T-cell (primary cell): Measurements from ENCODE around the gene FRMPD1. TPM values are rescaled to one million over a fixed set of nuclear protein-coding genes. Genes with fewer than 3 reads are reported as not detected.

Source experiments
- ATAC-seq, 4 experiments: fragments of 200-7000 bp in 3 of 4; fragments of 150-1000 bp in 1 of 4; cut with Tn5 transposase; replicated peaks in 1 of 4; 1 replicate in 3 of 4; 2 replicates in 1 of 4; pipeline ENCODE4 v1.10.0; 2021; ENCODE audit warnings: moderate library complexity in 3 of 4, mild to moderate bottlenecking in 2 of 4, moderate number of reproducible peaks in 1 of 4
- CTCF ChIA-PET, 2 donors: fragments of 300-600 bp; sonication (Branson Sonifier 250); formaldehyde crosslinking; loops; one replicate each; lab custom pipeline; 2022; ENCODE audit warnings: antibody characterized with exemption in 2 of 2; lab: Charles Lee
- POLR2A ChIA-PET, 2 donors: fragments of 300-600 bp; sonication (Branson Sonifier 250); formaldehyde crosslinking; loops; one replicate each; lab custom pipeline; 2022; ENCODE audit warnings: antibody characterized with exemption in 2 of 2; lab: Charles Lee
- DNase-seq, 35 experiments: peaks; one replicate each; pipeline versions ENCODE4 v3.0.0 to v3.0.0-alpha.2; 2013 to 2023
- H3K27ac ChIP-seq: one replicate; pipeline ENCODE4 v1.5.1; 2013; ENCODE audit warnings: low read length
- H3K27me3 ChIP-seq, 2 experiments: replicated peaks in 1 of 2; 1 replicate in 1 of 2; 2 replicates in 1 of 2; pipeline versions ENCODE4 v1.6.1 to v1.7.0; 2013; ENCODE audit warnings: low read length in 1 of 2, mixed read lengths in 1 of 2; ENCODE audit not compliant: control insufficient read depth in 2 of 2, insufficient read depth in 2 of 2; ENCODE audit errors: extremely low read depth in 1 of 2
- H3K36me3 ChIP-seq, 2 donors: 1 replicate in 1 of 2; 2 replicates in 1 of 2; pipeline versions ENCODE4 v1.6.1 to v1.7.0; 2013; ENCODE audit warnings: low read length in 1 of 2; ENCODE audit not compliant: control insufficient read depth in 2 of 2, insufficient read depth in 1 of 2; ENCODE audit errors: extremely low read depth in 1 of 2
- H3K4me1 ChIP-seq, 2 experiments: 1 replicate in 1 of 2; 2 replicates in 1 of 2; pipeline versions ENCODE4 v1.6.1 to v1.7.0; 2013; ENCODE audit warnings: low read length in 2 of 2, mixed read lengths in 1 of 2; ENCODE audit not compliant: insufficient read depth in 2 of 2, control insufficient read depth in 1 of 2; ENCODE audit errors: extremely low read depth in 1 of 2
- H3K4me3 ChIP-seq, 2 donors: 1 replicate in 1 of 2; 2 replicates in 1 of 2; pipeline versions ENCODE4 v1.5.1 to v1.7.0; 2013; ENCODE audit warnings: mild to moderate bottlenecking in 2 of 2, low read length in 1 of 2, moderate library complexity in 1 of 2; ENCODE audit not compliant: control insufficient read depth in 1 of 2; ENCODE audit errors: extremely low read depth in 1 of 2
- H3K9me3 ChIP-seq: 2 replicates; pipeline ENCODE4 v1.7.0; 2013
- H3K27ac Mint-ChIP-seq, 2 donors: one replicate each; pipeline ENCODE4 v1.8.0; 2020 to 2021; ENCODE audit warnings: mild to moderate bottlenecking in 2 of 2, mixed read lengths in 2 of 2
- H3K27me3 Mint-ChIP-seq, 2 donors: one replicate each; pipeline ENCODE4 v1.8.0; 2021 to 2022; ENCODE audit warnings: mixed read lengths in 2 of 2
- H3K36me3 Mint-ChIP-seq: one replicate; pipeline ENCODE4 v1.8.0; 2021; ENCODE audit warnings: mixed read lengths
- H3K4me1 Mint-ChIP-seq, 3 donors: one replicate each; pipeline ENCODE4 v1.8.0; 2020 to 2022; ENCODE audit warnings: mixed read lengths in 3 of 3, mild to moderate bottlenecking in 1 of 3
- H3K4me3 Mint-ChIP-seq, 3 donors: one replicate each; pipeline ENCODE4 v1.8.0; 2020 to 2022; ENCODE audit warnings: mild to moderate bottlenecking in 3 of 3, mixed read lengths in 3 of 3, moderate library complexity in 3 of 3
- H3K9me3 Mint-ChIP-seq, 3 donors: one replicate each; pipeline ENCODE4 v1.8.0; 2020 to 2022; ENCODE audit warnings: mixed read lengths in 3 of 3
- WGBS: methylation state at CpG from one replicate; pipeline ENCODE4 v1.1.5; 2013; ENCODE audit warnings: missing lambda C conversion rate; ENCODE audit not compliant: insufficient coverage; 5-methylcytosine and 5-hydroxymethylcytosine counted together
- total RNA-seq, 35 experiments: library from RNA in 6 of 35; stranded (reverse) in 6 of 35; fragments of 120-200 nt in 1 of 35; gene quantifications; one replicate each; pipeline versions ENCODE4 v1.2.1 to v1.2.4 and lab custom pipeline; 2013 to 2026

Gene FRMPD1
- total RNA-seq, 5 donors from 2014 or later (not counting 1 experiment from before 2014, with no cell fraction given), result not detected

DNA sequence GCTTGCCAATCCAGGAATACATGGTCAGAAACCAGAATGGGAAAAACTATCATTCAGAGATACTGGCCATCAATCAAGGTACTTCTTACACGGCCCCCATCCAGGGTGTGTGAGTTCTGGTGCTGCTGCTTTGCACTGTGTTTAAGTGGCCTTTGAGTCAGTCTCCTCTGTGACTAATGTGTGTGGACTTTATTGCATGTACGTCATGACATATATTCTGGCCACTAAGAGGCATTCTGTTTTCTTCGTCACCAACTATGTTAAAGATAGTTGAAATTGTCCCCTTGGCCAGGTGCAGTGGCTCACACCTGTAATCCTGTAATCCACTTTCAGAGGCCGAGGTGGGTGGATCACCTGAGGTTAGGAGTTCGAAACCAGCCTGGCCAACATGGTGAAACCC, 125.6 kb downstream of the FRMPD1 start:
- H3K27me3 Mint-ChIP-seq, result no peaks in the 10 kb centered on the region
- H3K4me3 Mint-ChIP-seq, result no peak overlapping the region
- H3K27ac Mint-ChIP-seq, result no peak overlapping the region
- H3K27me3 ChIP-seq, result no peaks in the 10 kb centered on the region
- no peak overlapping the region for H3K27ac ChIP-seq
- no peaks in the 10 kb centered on the region for H3K9me3 Mint-ChIP-seq
- ATAC-seq (no peak), DNase-seq (no peak)
- no peaks in the 10 kb centered on the region for H3K9me3 ChIP-seq
- no peak overlapping the region for H3K4me3 ChIP-seq
- peaks cover 4 to 8% (median 6%) of the 10 kb centered on the region in 3 donors for H3K4me1 Mint-ChIP-seq
- no peaks in the 10 kb centered on the region for H3K4me1 ChIP-seq
- H3K36me3 ChIP-seq, result peaks cover 0 to 70% of the 10 kb centered on the region in 2 donors
- H3K36me3 Mint-ChIP-seq, result peaks cover 33% of the 10 kb centered on the region
- CTCF ChIA-PET, result no interaction called here
- WGBS, result no CpG with 5 or more reads among the region's 5 CpGs
- POLR2A ChIA-PET, result no interaction called here

GRCh38 chr9:37778534-37778933, 127.8 kb downstream of the FRMPD1 start:
- peaks cover 24 to 30% (median 26%) of the 10 kb centered on the region in 3 donors for H3K4me1 Mint-ChIP-seq
- Histone ChIP-seq H3K4me3 (no peak overlapping the region), H3K4me1 (peaks cover 4 to 9% of the 10 kb centered on the region in 2 experiments), H3K9me3 (no peaks in the 10 kb centered on the region), H3K36me3 (peaks cover 0 to 82% of the 10 kb centered on the region in 2 donors), H3K27ac (no peak overlapping the region), H3K27me3 (no peaks in the 10 kb centered on the region)
- DNase-seq, result no peak
- 80% methylated on average over 1 of the region's 2 CpGs for WGBS
- H3K4me3 Mint-ChIP-seq, result no peak overlapping the region
- no peak for ATAC-seq
- no peaks in the 10 kb centered on the region for H3K27me3 Mint-ChIP-seq
- no peaks in the 10 kb centered on the region for H3K9me3 Mint-ChIP-seq
- ChIA-PET CTCF (interaction anchor here in 1 of 2 donors (0.7 kb wide), 1 partner anchor 127 kb away, joined by 3 read pairs; no protein-coding TSS in a partner anchor), POLR2A (no interaction called here)
- no peak overlapping the region for H3K27ac Mint-ChIP-seq
- H3K36me3 Mint-ChIP-seq, result peaks cover 39% of the 10 kb centered on the region

- H3K4me1 Mint-ChIP-seq, result peaks cover 44 to 47% (median 47%) of the 10 kb centered on the region in 3 donors
- H3K36me3 ChIP-seq, result peaks cover 0 to 39% of the 10 kb centered on the region in 2 donors
- ChIA-PET CTCF (no interaction called here), POLR2A (interaction anchor here (0.5 to 1.2 kb wide), 4 partner anchors 9 to 1604 kb away, joined by 3 to 4 read pairs (median 4); partner anchors contain the start of gene DCAF10 (in 1 of the 2))
- H3K27me3 Mint-ChIP-seq, result no peaks in the 10 kb centered on the region
- H3K27ac ChIP-seq, result peak overlapping the region; percentile 75
- H3K9me3 Mint-ChIP-seq, result no peaks in the 10 kb centered on the region
- peak in 1 of 4 experiments; percentile 2 for ATAC-seq
- H3K9me3 ChIP-seq, result no peaks in the 10 kb centered on the region
- H3K4me3 Mint-ChIP-seq, result peak overlapping the region; percentile 97 to 100 (median 97)
- no peaks in the 10 kb centered on the region for H3K27me3 ChIP-seq
- DNase-seq, result peak in 1 of 35 experiments; percentile 1
- peaks cover 23% of the 10 kb centered on the region for H3K36me3 Mint-ChIP-seq
- peaks cover 16 to 18% of the 10 kb centered on the region in 2 experiments for H3K4me1 ChIP-seq
- H3K27ac Mint-ChIP-seq, result peak overlapping the region; percentile 95 to 96
- peak overlapping the region; percentile 86 to 97 for H3K4me3 ChIP-seq
- WGBS, result 6% methylated on average over 5 of the region's 6 CpGs
Measured at GRCh38 chr9:37784291-37784615, 133.5 kb downstream of the FRMPD1 start.

GRCh38 chr9:37784616-37785483, 134.1 kb downstream of the FRMPD1 start, which contains the start of gene EXOSC3:
EXOSC3 (minus strand) TSS chr9:37785064; CDS start chr9:37785044, 20 bp downstream.
- Mint-ChIP-seq H3K27ac (peak within 1 kb of the TSS; percentile 95 to 96), H3K9me3 (no peaks in the 10 kb centered on the region), H3K4me3 (peak within 1 kb of the TSS; percentile 97 to 100 (median 97)), H3K27me3 (no peaks in the 10 kb centered on the region), H3K4me1 (peaks cover 44 to 47% (median 47%) of the 10 kb centered on the region in 3 donors), H3K36me3 (peaks cover 23% of the 10 kb centered on the region)
- Histone ChIP-seq H3K4me1 (peaks cover 16 to 18% of the 10 kb centered on the region in 2 experiments), H3K27ac (peak within 1 kb of the TSS; percentile 75), H3K27me3 (no peaks in the 10 kb centered on the region), H3K9me3 (no peaks in the 10 kb centered on the region), H3K36me3 (peaks cover 0 to 33% of the 10 kb centered on the region in 2 donors), H3K4me3 (peak within 1 kb of the TSS; percentile 86 to 97)
- ChIA-PET CTCF (interaction anchor here (0.5 to 1.3 kb wide), 4 partner anchors 12 to 30 kb away, joined by 3 to 9 read pairs (median 3); partner anchors contain the start of gene DCAF10 (in 2 of the 2)), POLR2A (interaction anchor here (0.8 to 1.2 kb wide), 3 partner anchors 13 to 16 kb away, joined by 3 to 4 read pairs (median 4); partner anchors contain the start of gene DCAF10 (in 1 of the 2))
- ATAC-seq (peak; percentile 83 to 97 (median 91)), DNase-seq (peak; percentile 67 to 90 (median 80))
- under 1% methylated on average over 66 of the region's 73 CpGs for WGBS

GRCh38 chr9:37787059-37787458, 136.3 kb downstream of the FRMPD1 start:
- CTCF ChIA-PET, result no interaction called here
- Mint-ChIP-seq H3K27ac (no peak overlapping the region), H3K27me3 (no peaks in the 10 kb centered on the region), H3K4me1 (peaks cover 34 to 37% (median 35%) of the 10 kb centered on the region in 3 donors), H3K9me3 (no peaks in the 10 kb centered on the region), H3K36me3 (peaks cover 15% of the 10 kb centered on the region), H3K4me3 (no peak overlapping the region)
- Histone ChIP-seq H3K27ac (no peak overlapping the region), H3K4me3 (no peak overlapping the region), H3K4me1 (peaks cover 16 to 18% of the 10 kb centered on the region in 2 experiments), H3K9me3 (no peaks in the 10 kb centered on the region), H3K27me3 (no peaks in the 10 kb centered on the region), H3K36me3 (peaks cover 0 to 16% of the 10 kb centered on the region in 2 donors)
- no peak for ATAC-seq
- POLR2A ChIA-PET, result no interaction called here
- WGBS, result 77% methylated on average over 32 of the region's 45 CpGs
- no peak for DNase-seq

- Mint-ChIP-seq H3K9me3 (no peaks in the 10 kb centered on the region), H3K4me1 (peaks cover 22 to 24% (median 24%) of the 10 kb centered on the region in 3 donors), H3K27ac (no peak overlapping the region), H3K27me3 (no peaks in the 10 kb centered on the region), H3K36me3 (peaks cover 7% of the 10 kb centered on the region), H3K4me3 (peak overlapping the region in 1 of 3 donors; percentile 26)
- DNase-seq (no peak), ATAC-seq (no peak)
- Histone ChIP-seq H3K9me3 (no peaks in the 10 kb centered on the region), H3K27ac (no peak overlapping the region), H3K4me1 (peaks cover 11 to 12% of the 10 kb centered on the region in 2 experiments), H3K27me3 (no peaks in the 10 kb centered on the region), H3K36me3 (peaks cover 0 to 4% of the 10 kb centered on the region in 2 donors), H3K4me3 (no peak overlapping the region)
- CTCF ChIA-PET, result interaction anchor here in 1 of 2 donors (0.6 kb wide), 1 partner anchor 22 kb away, joined by 3 read pairs; no protein-coding TSS in a partner anchor
- no CpG with 5 or more reads among the region's 6 CpGs for WGBS
- POLR2A ChIA-PET, result no interaction called here
Measured at GRCh38 chr9:37788332-37788731, 137.6 kb downstream of the FRMPD1 start.
